Endothelial cell of umbilical vein (primary cell): Measurements from ENCODE around the gene FNIP1. TPM values are rescaled to one million over a fixed set of nuclear protein-coding genes. Genes with fewer than 3 reads are reported as not detected.

Experiments
- BruUV-seq: library from RNA; stranded (reverse); fragments of 400-500 nt; replicated peaks from 2 replicates; lab custom pipeline; 2021; lab: Mats Ljungman, UMichigan
- CTCF ChIA-PET: fragments of 300-600, 350-600 bp; sonication (Branson Sonifier 250); formaldehyde crosslinking; loops from one replicate; lab custom pipeline; 2021; ENCODE audit warnings: antibody characterized with exemption, inconsistent platforms; lab: Charles Lee
- POLR2A ChIA-PET: fragments of 300-600, 350-600 bp; sonication (Branson Sonifier 250); formaldehyde crosslinking; loops from one replicate; lab custom pipeline; 2021; ENCODE audit warnings: antibody characterized with exemption, inconsistent platforms; lab: Charles Lee
- DNase-seq: peaks from one replicate; pipeline ENCODE4 v3.0.0-alpha.2; 2011; ENCODE audit warnings: low read depth, low spot score
- FAIRE-seq: peaks from 2 replicates; lab custom pipeline; 2011; peaks lifted over from hg19 to GRCh38; lab: Jason Lieb, UNC
- H2AFZ ChIP-seq: 2 replicates; pipeline ENCODE4 v1.6.0; 2012; ENCODE audit warnings: low read depth, low read length, control low read depth, inconsistent platforms
- H3K27ac ChIP-seq: 2 replicates; pipeline ENCODE4 v1.5.1; 2011; ENCODE audit warnings: low read depth, mild to moderate bottlenecking, control low read depth, low read length, moderate library complexity; ENCODE audit not compliant: insufficient read depth
- H3K27me3 ChIP-seq, 2 experiments: 2 replicates each; pipeline versions ENCODE4 v1.6.0 to v1.6.1; 2011; ENCODE audit warnings: low read length in 2 of 2, mixed read lengths in 1 of 2; ENCODE audit not compliant: control insufficient read depth in 2 of 2, insufficient read depth in 2 of 2
- H3K36me3 ChIP-seq, 2 experiments: 2 replicates in 1 of 2; 3 replicates in 1 of 2; pipeline ENCODE4 v1.5.1; 2011; ENCODE audit warnings: low read length in 2 of 2, mild to moderate bottlenecking in 1 of 2, moderate library complexity in 1 of 2; ENCODE audit not compliant: control insufficient read depth in 2 of 2, insufficient read depth in 2 of 2; ENCODE audit errors: extremely low read depth in 1 of 2
- H3K4me1 ChIP-seq: 3 replicates; pipeline ENCODE4 v1.5.1; 2011; ENCODE audit warnings: mild to moderate bottlenecking, low read length; ENCODE audit not compliant: control insufficient read depth, insufficient read depth; ENCODE audit errors: extremely low read depth
- H3K4me2 ChIP-seq: 2 replicates; pipeline ENCODE4 v1.6.1; 2011; ENCODE audit warnings: low read length, control low read depth, mixed read lengths; ENCODE audit not compliant: insufficient read depth
- H3K4me3 ChIP-seq, 3 experiments: fragments of 200-600 bp in 1 of 3; sonication (generic), shearing (Covaris generic) in 1 of 3; replicated peaks in 1 of 3; 2 replicates each; pipeline ENCODE4 v1.5.1; 2011 to 2016; ENCODE audit warnings: control low read depth in 3 of 3, low read length in 3 of 3, mild to moderate bottlenecking in 2 of 3, inconsistent platforms in 1 of 3, low read depth in 1 of 3, moderate library complexity in 1 of 3; ENCODE audit not compliant: insufficient read depth in 1 of 3
- H3K79me2 ChIP-seq: 2 replicates; pipeline ENCODE4 v1.6.0; 2012; ENCODE audit warnings: low read length, inconsistent platforms; ENCODE audit not compliant: control insufficient read depth, insufficient read depth
- H3K9ac ChIP-seq: replicated peaks from 2 replicates; pipeline ENCODE3; 2011; ENCODE audit warnings: low read length, control low read depth; ENCODE audit not compliant: insufficient read depth; ENCODE audit errors: extremely low read depth
- H3K9me1 ChIP-seq: replicated peaks from 3 replicates; pipeline ENCODE4 v1.6.0; 2011; ENCODE audit warnings: mild to moderate bottlenecking, low read length; ENCODE audit not compliant: control insufficient read depth, insufficient read depth; ENCODE audit errors: extremely low read depth
- H3K9me3 ChIP-seq: replicated peaks from 2 replicates; pipeline ENCODE4 v1.5.1; 2012; ENCODE audit warnings: low read length, inconsistent platforms; ENCODE audit not compliant: control insufficient read depth, insufficient read depth
- H4K20me1 ChIP-seq: replicated peaks from 2 replicates; pipeline ENCODE3; 2011; ENCODE audit warnings: mild to moderate bottlenecking, low read length; ENCODE audit not compliant: control insufficient read depth, insufficient read depth; ENCODE audit errors: extremely low read depth
- EZH2 ChIP-seq: IDR thresholded peaks from 2 replicates; pipeline ENCODE4 v1.6.1; 2012; ENCODE audit warnings: borderline replicate concordance, low read depth, mild to moderate bottlenecking, moderate library complexity, low read length, inconsistent platforms; ENCODE audit not compliant: severe bottlenecking
- FOS ChIP-seq: IDR thresholded peaks from 2 replicates; pipeline ENCODE4 v1.6.1; 2011; ENCODE audit warnings: mild to moderate bottlenecking, low read length, moderate library complexity, borderline replicate concordance; ENCODE audit not compliant: insufficient read depth
- GATA2 ChIP-seq: IDR thresholded peaks from 2 replicates; pipeline ENCODE4 v1.7.0; 2011; ENCODE audit warnings: low read depth, mild to moderate bottlenecking, moderate library complexity, mixed read lengths, low read length; ENCODE audit not compliant: insufficient read length, insufficient read depth
- JUN ChIP-seq: IDR thresholded peaks from 2 replicates; pipeline ENCODE4 v1.6.1; 2011; ENCODE audit warnings: borderline replicate concordance, low read depth; ENCODE audit not compliant: insufficient read length, insufficient read depth
- MAX ChIP-seq: IDR thresholded peaks from 2 replicates; pipeline ENCODE4 v1.6.1; 2011; ENCODE audit not compliant: insufficient read depth, insufficient read length
- MYC ChIP-seq: IDR thresholded peaks from one replicate; pipeline ENCODE4 v1.6.1; 2011; ENCODE audit warnings: mild to moderate bottlenecking, low read depth, low read length
- POLR2A ChIP-seq: IDR thresholded peaks from 2 replicates; pipeline ENCODE4 v1.6.1; 2012; ENCODE audit warnings: low read depth, mild to moderate bottlenecking, control low read depth, low read length
- POLR2AphosphoS5 ChIP-seq: IDR thresholded peaks from 2 replicates; pipeline ENCODE4 v1.6.1; 2012; ENCODE audit warnings: low read depth, mild to moderate bottlenecking, control low read depth, low read length, moderate library complexity; ENCODE audit not compliant: insufficient read depth
- dilution Hi-C: fragments of 300-500 bp; cut with MboI; formaldehyde crosslinking; loops from one replicate; pipeline ENCODE4 v1.15.0; 2019; ENCODE audit warnings: low sequenced_read_pairs; ENCODE audit not compliant: extremely low pct_ligation_motif_present
- intact Hi-C: fragments of 100-400 bp; cut with micrococcal nuclease; formaldehyde crosslinking; loops from one replicate; pipeline ENCODE4 v1.10.0; 2022
- polyA plus RNA-seq, 4 experiments: library from polyadenylated mRNA; depleted of rRNA in 3 of 4; stranded (reverse) in 3 of 4; unstranded in 1 of 4; fragments of >200 nt; gene quantifications; 2 replicates each; pipeline versions ENCODE4 v1.2.1 to v1.2.3, GENCODE V29; 2011 to 2012; ENCODE audit warnings: missing spikeins in 1 of 4
- total RNA-seq: library from RNA; stranded (reverse); gene quantifications from 2 replicates; pipeline ENCODE4 v1.2.3, GENCODE V29; 2021
- TF ChIP-seq, protein P1 (sequence below), 2 donors: IDR thresholded peaks; 1 replicate in 1 of 2; 2 replicates in 1 of 2; pipeline ENCODE4 v1.5.1; 2011; ENCODE audit warnings: low read length in 2 of 2, mild to moderate bottlenecking in 2 of 2, moderate library complexity in 2 of 2, control low read depth in 1 of 2, inconsistent platforms in 1 of 2, low read depth in 1 of 2; ENCODE audit not compliant: insufficient read depth in 1 of 2; ENCODE audit errors: extremely low read depth in 1 of 2

Gene FNIP1
- total and polyA plus RNA-seq, 2 donors (not counting 3 experiments of a cell fraction or from before 2014, with no cell fraction given), result 5.9 to 27.3 TPM

DNA sequence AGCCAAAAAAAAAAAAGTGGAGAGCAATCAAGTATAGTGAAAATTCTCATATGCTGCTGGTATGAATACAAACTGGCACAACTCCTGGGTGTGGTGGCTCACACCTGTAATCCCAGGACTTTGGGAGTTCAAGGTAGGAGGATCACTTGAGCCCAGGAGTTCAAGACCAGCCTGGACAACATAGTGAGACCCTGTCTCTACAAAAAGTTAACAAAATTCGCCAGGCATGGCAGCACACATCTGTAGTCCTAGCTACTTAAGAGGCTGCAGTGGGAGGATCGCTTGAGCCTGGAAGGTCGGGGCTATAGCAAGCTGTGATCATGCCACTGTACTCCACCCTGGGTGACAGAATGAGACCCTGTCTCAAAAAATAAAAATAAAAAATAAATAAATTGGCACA lies 51.7 kb downstream of the FNIP1 start:
- Histone ChIP-seq H3K27ac (no peak overlapping the region), H3K9me3 (no peaks in the 10 kb centered on the region), H3K9me1 (no peaks in the 10 kb centered on the region), H3K36me3 (peaks cover 4 to 9% of the 10 kb centered on the region in 2 experiments), H4K20me1 (no peaks in the 10 kb centered on the region), H3K79me2 (peaks cover 53% of the 10 kb centered on the region), H2AFZ (no peak overlapping the region), H3K9ac (no peak overlapping the region), H3K4me1 (no peaks in the 10 kb centered on the region), H3K27me3 (no peaks in the 10 kb centered on the region), H3K4me2 (no peak overlapping the region), H3K4me3 (no peak overlapping the region)
- no TSS peak for BruUV-seq
- POLR2A ChIA-PET, result no interaction called here
- FAIRE-seq (no peak), DNase-seq (no peak)
- intact Hi-C loops (no loop called here), dilution Hi-C loops (no loop called here)
- CTCF ChIA-PET, result no interaction called here
- TF ChIP-seq MYC (no peak), FOS (no peak), EZH2 (no peak), GATA2 (no peak), POLR2A (no peak), JUN (no peak), POLR2AphosphoS5 (no peak), MAX (no peak)
- TF ChIP-seq, protein P1, sequence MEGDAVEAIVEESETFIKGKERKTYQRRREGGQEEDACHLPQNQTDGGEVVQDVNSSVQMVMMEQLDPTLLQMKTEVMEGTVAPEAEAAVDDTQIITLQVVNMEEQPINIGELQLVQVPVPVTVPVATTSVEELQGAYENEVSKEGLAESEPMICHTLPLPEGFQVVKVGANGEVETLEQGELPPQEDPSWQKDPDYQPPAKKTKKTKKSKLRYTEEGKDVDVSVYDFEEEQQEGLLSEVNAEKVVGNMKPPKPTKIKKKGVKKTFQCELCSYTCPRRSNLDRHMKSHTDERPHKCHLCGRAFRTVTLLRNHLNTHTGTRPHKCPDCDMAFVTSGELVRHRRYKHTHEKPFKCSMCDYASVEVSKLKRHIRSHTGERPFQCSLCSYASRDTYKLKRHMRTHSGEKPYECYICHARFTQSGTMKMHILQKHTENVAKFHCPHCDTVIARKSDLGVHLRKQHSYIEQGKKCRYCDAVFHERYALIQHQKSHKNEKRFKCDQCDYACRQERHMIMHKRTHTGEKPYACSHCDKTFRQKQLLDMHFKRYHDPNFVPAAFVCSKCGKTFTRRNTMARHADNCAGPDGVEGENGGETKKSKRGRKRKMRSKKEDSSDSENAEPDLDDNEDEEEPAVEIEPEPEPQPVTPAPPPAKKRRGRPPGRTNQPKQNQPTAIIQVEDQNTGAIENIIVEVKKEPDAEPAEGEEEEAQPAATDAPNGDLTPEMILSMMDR (IDR thresholded peaks at IDR 0.05; ENCODE audit: extremely low read depth in 1 of 2, insufficient read depth in 1 of 2, low read depth in 1 of 2, low read length in 2 of 2), result no peak
